Endothelial cell of umbilical vein (primary cell): ENCODE data around the gene EGR4. TPM values are rescaled to one million over a fixed set of nuclear protein-coding genes. Genes with fewer than 3 reads are reported as not detected.

Experiments
- BruUV-seq: library from RNA; stranded (reverse); fragments of 400-500 nt; replicated peaks from 2 replicates; lab custom pipeline; 2021; lab: Mats Ljungman, UMichigan
- CTCF ChIA-PET: fragments of 300-600, 350-600 bp; sonication (Branson Sonifier 250); formaldehyde crosslinking; loops from one replicate; lab custom pipeline; 2021; ENCODE audit warnings: antibody characterized with exemption, inconsistent platforms; lab: Charles Lee
- POLR2A ChIA-PET: fragments of 300-600, 350-600 bp; sonication (Branson Sonifier 250); formaldehyde crosslinking; loops from one replicate; lab custom pipeline; 2021; ENCODE audit warnings: antibody characterized with exemption, inconsistent platforms; lab: Charles Lee
- DNase-seq: peaks from one replicate; pipeline ENCODE4 v3.0.0-alpha.2; 2011; ENCODE audit warnings: low read depth, low spot score
- FAIRE-seq: peaks from 2 replicates; lab custom pipeline; 2011; peaks lifted over from hg19 to GRCh38; lab: Jason Lieb, UNC
- H2AFZ ChIP-seq: 2 replicates; pipeline ENCODE4 v1.6.0; 2012; ENCODE audit warnings: low read depth, low read length, control low read depth, inconsistent platforms
- H3K27ac ChIP-seq: 2 replicates; pipeline ENCODE4 v1.5.1; 2011; ENCODE audit warnings: low read depth, mild to moderate bottlenecking, control low read depth, low read length, moderate library complexity; ENCODE audit not compliant: insufficient read depth
- H3K27me3 ChIP-seq, 2 experiments: 2 replicates each; pipeline versions ENCODE4 v1.6.0 to v1.6.1; 2011; ENCODE audit warnings: low read length in 2 of 2, mixed read lengths in 1 of 2; ENCODE audit not compliant: control insufficient read depth in 2 of 2, insufficient read depth in 2 of 2
- H3K36me3 ChIP-seq, 2 experiments: 2 replicates in 1 of 2; 3 replicates in 1 of 2; pipeline ENCODE4 v1.5.1; 2011; ENCODE audit warnings: low read length in 2 of 2, mild to moderate bottlenecking in 1 of 2, moderate library complexity in 1 of 2; ENCODE audit not compliant: control insufficient read depth in 2 of 2, insufficient read depth in 2 of 2; ENCODE audit errors: extremely low read depth in 1 of 2
- H3K4me1 ChIP-seq: 3 replicates; pipeline ENCODE4 v1.5.1; 2011; ENCODE audit warnings: mild to moderate bottlenecking, low read length; ENCODE audit not compliant: control insufficient read depth, insufficient read depth; ENCODE audit errors: extremely low read depth
- H3K4me2 ChIP-seq: 2 replicates; pipeline ENCODE4 v1.6.1; 2011; ENCODE audit warnings: low read length, control low read depth, mixed read lengths; ENCODE audit not compliant: insufficient read depth
- H3K4me3 ChIP-seq, 3 experiments: fragments of 200-600 bp in 1 of 3; sonication (generic), shearing (Covaris generic) in 1 of 3; replicated peaks in 1 of 3; 2 replicates each; pipeline ENCODE4 v1.5.1; 2011 to 2016; ENCODE audit warnings: control low read depth in 3 of 3, low read length in 3 of 3, mild to moderate bottlenecking in 2 of 3, inconsistent platforms in 1 of 3, low read depth in 1 of 3, moderate library complexity in 1 of 3; ENCODE audit not compliant: insufficient read depth in 1 of 3
- H3K79me2 ChIP-seq: 2 replicates; pipeline ENCODE4 v1.6.0; 2012; ENCODE audit warnings: low read length, inconsistent platforms; ENCODE audit not compliant: control insufficient read depth, insufficient read depth
- H3K9ac ChIP-seq: replicated peaks from 2 replicates; pipeline ENCODE3; 2011; ENCODE audit warnings: low read length, control low read depth; ENCODE audit not compliant: insufficient read depth; ENCODE audit errors: extremely low read depth
- H3K9me1 ChIP-seq: replicated peaks from 3 replicates; pipeline ENCODE4 v1.6.0; 2011; ENCODE audit warnings: mild to moderate bottlenecking, low read length; ENCODE audit not compliant: control insufficient read depth, insufficient read depth; ENCODE audit errors: extremely low read depth
- H3K9me3 ChIP-seq: replicated peaks from 2 replicates; pipeline ENCODE4 v1.5.1; 2012; ENCODE audit warnings: low read length, inconsistent platforms; ENCODE audit not compliant: control insufficient read depth, insufficient read depth
- H4K20me1 ChIP-seq: replicated peaks from 2 replicates; pipeline ENCODE3; 2011; ENCODE audit warnings: mild to moderate bottlenecking, low read length; ENCODE audit not compliant: control insufficient read depth, insufficient read depth; ENCODE audit errors: extremely low read depth
- CTCF ChIP-seq, 2 donors: IDR thresholded peaks; 1 replicate in 1 of 2; 2 replicates in 1 of 2; pipeline ENCODE4 v1.5.1; 2011; ENCODE audit warnings: low read length in 2 of 2, mild to moderate bottlenecking in 2 of 2, moderate library complexity in 2 of 2, control low read depth in 1 of 2, inconsistent platforms in 1 of 2, low read depth in 1 of 2; ENCODE audit not compliant: insufficient read depth in 1 of 2; ENCODE audit errors: extremely low read depth in 1 of 2
- EZH2 ChIP-seq: IDR thresholded peaks from 2 replicates; pipeline ENCODE4 v1.6.1; 2012; ENCODE audit warnings: borderline replicate concordance, low read depth, mild to moderate bottlenecking, moderate library complexity, low read length, inconsistent platforms; ENCODE audit not compliant: severe bottlenecking
- FOS ChIP-seq: IDR thresholded peaks from 2 replicates; pipeline ENCODE4 v1.6.1; 2011; ENCODE audit warnings: mild to moderate bottlenecking, low read length, moderate library complexity, borderline replicate concordance; ENCODE audit not compliant: insufficient read depth
- GATA2 ChIP-seq: IDR thresholded peaks from 2 replicates; pipeline ENCODE4 v1.7.0; 2011; ENCODE audit warnings: low read depth, mild to moderate bottlenecking, moderate library complexity, mixed read lengths, low read length; ENCODE audit not compliant: insufficient read length, insufficient read depth
- JUN ChIP-seq: IDR thresholded peaks from 2 replicates; pipeline ENCODE4 v1.6.1; 2011; ENCODE audit warnings: borderline replicate concordance, low read depth; ENCODE audit not compliant: insufficient read length, insufficient read depth
- MAX ChIP-seq: IDR thresholded peaks from 2 replicates; pipeline ENCODE4 v1.6.1; 2011; ENCODE audit not compliant: insufficient read depth, insufficient read length
- MYC ChIP-seq: IDR thresholded peaks from one replicate; pipeline ENCODE4 v1.6.1; 2011; ENCODE audit warnings: mild to moderate bottlenecking, low read depth, low read length
- POLR2A ChIP-seq: IDR thresholded peaks from 2 replicates; pipeline ENCODE4 v1.6.1; 2012; ENCODE audit warnings: low read depth, mild to moderate bottlenecking, control low read depth, low read length
- POLR2AphosphoS5 ChIP-seq: IDR thresholded peaks from 2 replicates; pipeline ENCODE4 v1.6.1; 2012; ENCODE audit warnings: low read depth, mild to moderate bottlenecking, control low read depth, low read length, moderate library complexity; ENCODE audit not compliant: insufficient read depth
- dilution Hi-C: fragments of 300-500 bp; cut with MboI; formaldehyde crosslinking; loops from one replicate; pipeline ENCODE4 v1.15.0; 2019; ENCODE audit warnings: low sequenced_read_pairs; ENCODE audit not compliant: extremely low pct_ligation_motif_present
- intact Hi-C: fragments of 100-400 bp; cut with micrococcal nuclease; formaldehyde crosslinking; loops from one replicate; pipeline ENCODE4 v1.10.0; 2022
- polyA plus RNA-seq, 4 experiments: library from polyadenylated mRNA; depleted of rRNA in 3 of 4; stranded (reverse) in 3 of 4; unstranded in 1 of 4; fragments of >200 nt; gene quantifications; 2 replicates each; pipeline versions ENCODE4 v1.2.1 to v1.2.3, GENCODE V29; 2011 to 2012; ENCODE audit warnings: missing spikeins in 1 of 4
- total RNA-seq: library from RNA; stranded (reverse); gene quantifications from 2 replicates; pipeline ENCODE4 v1.2.3, GENCODE V29; 2021

The EGR4 gene
- total and polyA plus RNA-seq, 2 donors (not counting 3 experiments of a cell fraction or from before 2014, with no cell fraction given) = not detected

- no peaks in the 10 kb centered on the region for H3K9me1 ChIP-seq
- H4K20me1 ChIP-seq = no peaks in the 10 kb centered on the region
- CTCF ChIA-PET = interaction anchor here (0.7 kb wide), 1 partner anchor 50 kb away, joined by 3 read pairs; no protein-coding TSS in a partner anchor
- TF ChIP-seq JUN (no peak), GATA2 (no peak), FOS (no peak), MYC (no peak), EZH2 (no peak), POLR2AphosphoS5 (no peak), MAX (no peak), POLR2A (no peak), CTCF (IDR thresholded peaks at IDR 0.05; ENCODE audit: extremely low read depth in 1 of 2, insufficient read depth in 1 of 2, low read depth in 1 of 2, low read length in 2 of 2) (no peak)
- intact Hi-C loops (loop anchor here (5.0 kb wide), 1 partner anchor 100 kb away; no protein-coding TSS in a partner anchor), dilution Hi-C loops (no loop called here)
- peaks cover 2 to 4% of the 10 kb centered on the region in 2 experiments for H3K27me3 ChIP-seq
- FAIRE-seq (no peak), DNase-seq (no peak)
- no peaks in the 10 kb centered on the region for H3K9me3 ChIP-seq
- no peak overlapping the region for H3K4me2 ChIP-seq
- POLR2A ChIA-PET = no interaction called here
- H3K79me2 ChIP-seq = no peaks in the 10 kb centered on the region
- H3K36me3 ChIP-seq = no peaks in the 10 kb centered on the region
- H3K27ac ChIP-seq = no peak overlapping the region
- H3K4me3 ChIP-seq = no peak overlapping the region
- no peak overlapping the region for H3K9ac ChIP-seq
- no TSS peak for BruUV-seq
- H3K4me1 ChIP-seq = no peaks in the 10 kb centered on the region
- H2AFZ ChIP-seq = no peak overlapping the region
Measured at GRCh38 chr2:73262108-73262651, 31.2 kb downstream of the EGR4 start.
